Pancreas (tissue), 10 donors: ENCODE measurements around the gene SPATA25. TPM values are rescaled to one million over a fixed set of nuclear protein-coding genes. Genes with fewer than 3 reads are reported as not detected.
"Not testable (repeated sequence)": the region's sequence is repeated elsewhere in the genome, so short reads cannot be mapped to it uniquely, and the experiment has no call there.

Experiments
- ATAC-seq, 4 donors: fragments of 200-7000 bp; cut with Tn5 transposase; one replicate each; pipeline versions ENCODE4 v1.8.0 to v1.9.1; 2020; ENCODE audit warnings: mild to moderate bottlenecking in 4 of 4, moderate library complexity in 4 of 4
- DNase-seq, 6 donors: peaks; one replicate each; pipeline ENCODE4 v3.0.0-alpha.2; 2020
- FAIRE-seq: peaks from 2 replicates; lab custom pipeline; 2012; peaks lifted over from hg19 to GRCh38; lab: Jason Lieb, UNC
- H3K27ac ChIP-seq, 4 donors: fragments of 200-600 bp; sonication (generic); 1 replicate in 3 of 4; 2 replicates in 1 of 4; pipeline versions ENCODE4 v1.5.0 to v1.8.0; 2020
- H3K27me3 ChIP-seq, 4 donors: fragments of 200-600 bp; one replicate each; pipeline ENCODE4 v1.8.0; 2021
- H3K36me3 ChIP-seq, 3 donors: fragments of 200-600 bp; sonication (generic) in 1 of 3; one replicate each; pipeline versions ENCODE4 v1.5.0 to v1.8.0; 2020 to 2021
- H3K4me1 ChIP-seq, 3 donors: fragments of 200-600 bp; one replicate each; pipeline ENCODE4 v1.8.0; 2021
- H3K4me3 ChIP-seq, 4 donors: fragments of 200-600 bp; sonication (generic) in 2 of 4; one replicate each; pipeline versions ENCODE4 v1.5.0 to v1.8.0; 2020 to 2021
- H3K9me3 ChIP-seq, 4 donors: fragments of 200-600 bp; one replicate each; pipeline ENCODE4 v1.8.0; 2021
- CTCF ChIP-seq, 4 donors: fragments of 200-600 bp; sonication (generic) in 3 of 4; IDR thresholded peaks; one replicate each; pipeline versions ENCODE4 v1.5.0 to v1.8.0; 2021; ENCODE audit warnings: antibody characterized with exemption in 4 of 4
- WGBS, 2 donors: extraction: QIAGEN DNeasy Blood & Tissue Kit; methylation state at CpG; one replicate each; pipeline ENCODE4 v1.1.7; 2013; 5-methylcytosine and 5-hydroxymethylcytosine counted together
- intact Hi-C, 3 donors: fragments of 100-400 bp; cut with DNase I; formaldehyde crosslinking; loops; one replicate each; pipeline versions ENCODE4 v1.11.1 to v1.14.2; 2022
- polyA plus RNA-seq, 2 donors: library from polyadenylated mRNA; stranded (reverse); fragments of 200-250 nt; gene quantifications; one replicate each; pipeline ENCODE4 v1.2.3, GENCODE V29; 2013
- total RNA-seq, 6 donors: library from RNA; stranded (reverse); fragmentation: NEBNext Ultra II Directional in 4 of 6; extraction: Animal tissue kit (Norgen Biotek cat#: 25700) in 4 of 6; gene quantifications; one replicate each; pipeline versions ENCODE4 v1.2.1 to v1.2.4, GENCODE V29; 2021 to 2023
- donor health status: healthy with polysubstance abuse.
- donor health status: DM: no; HTN: no; CAD: no; lungs with moderate emphysema.
- donor health status: DM: no; HTN: no; CAD: no.
- donor health status: control.
- donor health status: control.
- donor health status: Bipolar disorder and iron deficiency.
- donor health status: DM: yes; HTN: yes; CAD: no.
- donor health status: DM: no; HTN: no; CAD: no.
- donor health status: DM: no; HTN: no; CAD: no.
- donor health status: DM: yes; HTN: yes; CAD: no.

Gene SPATA25
- total and polyA plus RNA-seq, 8 donors, result 0.55 to 1.7 (median 0.86) TPM

- DNase-seq (no peak), ATAC-seq (no peak), FAIRE-seq (no peak)
- no peak overlapping the region for H3K27ac ChIP-seq
- intact Hi-C loops, result no loop called here
- no peak for TF ChIP-seq CTCF (IDR thresholded peaks at IDR 0.05)
- H3K4me3 ChIP-seq, result no peak overlapping the region
- no peaks in the 10 kb centered on the region for H3K27me3 ChIP-seq
- 91 to 92% methylated on average over 13 of the region's 13 CpGs for WGBS, 2 donors
- H3K36me3 ChIP-seq, result peaks cover 0 to 20% (median under 1%) of the 10 kb centered on the region in 3 donors
- H3K9me3 ChIP-seq, result no peaks in the 10 kb centered on the region
- peaks cover 3 to 9% (median 4%) of the 10 kb centered on the region in 3 donors for H3K4me1 ChIP-seq
Observed at GRCh38 chr20:45878076-45878761, 9.2 kb downstream of the SPATA25 start.

DNA sequence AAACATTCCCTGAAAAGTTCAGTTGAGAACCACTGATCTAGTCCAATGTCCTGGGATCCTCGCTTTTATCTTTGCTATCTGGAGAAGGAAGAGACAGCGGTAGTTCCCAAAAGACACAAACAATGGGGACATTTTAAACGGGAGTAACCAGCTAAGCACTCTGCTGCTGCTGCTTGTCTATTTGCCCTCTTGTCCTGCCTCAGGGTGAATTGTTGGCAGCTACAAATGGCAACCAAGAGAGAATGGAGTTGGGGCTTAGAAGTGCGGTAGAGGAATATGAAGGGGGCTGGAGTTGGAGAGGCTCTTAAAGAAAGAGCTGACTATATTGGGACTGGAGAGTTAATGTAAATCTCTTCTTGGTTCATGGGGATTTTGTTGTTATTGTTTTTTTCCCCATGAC, 12.8 kb downstream of the SPATA25 start:
- H3K27ac ChIP-seq, result no peak overlapping the region
- H3K9me3 ChIP-seq, result no peaks in the 10 kb centered on the region
- no peak overlapping the region for H3K4me3 ChIP-seq
- H3K36me3 ChIP-seq, result peaks cover 0 to 16% (median 0%) of the 10 kb centered on the region in 3 donors
- no peaks in the 10 kb centered on the region for H3K27me3 ChIP-seq
- ATAC-seq (no peak), FAIRE-seq (no peak), DNase-seq (no peak)
- intact Hi-C loops, result no loop called here
- TF ChIP-seq CTCF (IDR thresholded peaks at IDR 0.05), result no peak
- 79 to 83% methylated on average over 4 of the region's 4 CpGs for WGBS, 2 donors
- no peaks in the 10 kb centered on the region for H3K4me1 ChIP-seq

DNA sequence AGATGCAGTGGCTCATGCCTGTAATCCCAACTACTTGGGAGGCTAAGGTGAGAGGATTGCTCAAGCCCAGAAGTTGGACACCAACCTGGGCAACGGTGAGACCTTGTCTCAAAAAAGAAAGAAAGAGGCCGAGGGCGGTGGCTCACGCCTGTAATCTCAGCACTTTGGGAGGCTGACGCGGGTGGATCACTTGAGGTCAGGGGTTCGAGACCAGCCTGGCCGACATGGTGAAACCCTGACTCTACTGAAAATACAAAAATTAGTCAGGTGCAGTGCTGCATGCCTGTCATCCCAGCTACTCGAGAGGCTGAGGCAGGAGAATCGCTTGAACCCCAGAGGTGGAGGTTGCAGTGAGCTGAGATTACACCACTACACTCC, 13.3 kb downstream of the SPATA25 start:
- H3K27me3 ChIP-seq, ATAC-seq, intact Hi-C loops, H3K4me1 ChIP-seq, FAIRE-seq, H3K27ac ChIP-seq, DNase-seq, H3K4me3 ChIP-seq, H3K9me3 ChIP-seq: not testable (repeated sequence)
- peaks cover 0 to 16% (median 0%) of the 10 kb centered on the region in 3 donors for H3K36me3 ChIP-seq
- 91 to 95% methylated on average over 10 of the region's 10 CpGs for WGBS, 2 donors

- TF ChIP-seq CTCF (IDR thresholded peaks at IDR 0.05), result no peak
- intact Hi-C loops, result no loop called here
- FAIRE-seq, result no peak
- 15 to 21% methylated on average over 1 of the region's 1 CpG for WGBS, 2 donors
- Histone ChIP-seq H3K36me3 (peaks cover 0 to 15% (median 0%) of the 10 kb centered on the region in 3 donors), H3K9me3 (no peaks in the 10 kb centered on the region), H3K4me3 (no peak overlapping the region), H3K27ac (no peak overlapping the region), H3K27me3 (no peaks in the 10 kb centered on the region), H3K4me1 (no peaks in the 10 kb centered on the region)
- DNase-seq, result no peak
- no peak for ATAC-seq
Observed at GRCh38 chr20:45873409-45874103, 13.9 kb downstream of the SPATA25 start.

DNA sequence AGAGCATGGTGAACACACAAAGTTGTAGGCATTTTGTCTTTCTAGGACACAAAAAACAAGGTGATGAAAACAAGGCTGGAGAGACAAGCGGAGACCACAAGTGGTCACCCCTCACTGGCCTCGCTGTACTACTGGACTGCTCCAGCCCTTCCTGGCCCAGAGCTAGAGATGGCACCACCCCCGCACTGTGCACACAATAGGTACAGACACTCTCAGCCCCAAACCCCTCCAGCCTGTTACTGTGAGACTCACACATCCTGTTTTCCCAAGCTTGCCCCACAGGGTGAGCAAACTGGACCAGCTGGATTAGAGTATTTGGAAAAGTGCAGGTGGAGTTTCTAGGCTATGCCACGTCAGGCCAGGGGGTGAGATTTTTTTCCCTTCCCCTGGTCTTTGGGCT, 14.8 kb downstream of the SPATA25 start:
- H3K4me1 ChIP-seq, result no peaks in the 10 kb centered on the region
- no peak for ATAC-seq
- no peak for FAIRE-seq
- no peaks in the 10 kb centered on the region for H3K27me3 ChIP-seq
- H3K27ac ChIP-seq, result no peak overlapping the region
- 90 to 93% methylated on average over 4 of the region's 4 CpGs for WGBS, 2 donors
- no peak for TF ChIP-seq CTCF (IDR thresholded peaks at IDR 0.05)
- H3K9me3 ChIP-seq, result no peaks in the 10 kb centered on the region
- peaks cover 0 to 6% (median 0%) of the 10 kb centered on the region in 3 donors for H3K36me3 ChIP-seq
- DNase-seq, result no peak
- intact Hi-C loops, result no loop called here
- H3K4me3 ChIP-seq, result no peak overlapping the region
